Neural cell (in vitro differentiated cells): ENCODE results near the gene VAMP5. TPM values are rescaled to one million over a fixed set of nuclear protein-coding genes. Genes with fewer than 3 reads are reported as not detected.
A peak's percentile ranks its signal among the peaks of the same experiment; 100 is the strongest.

Source experiments
- H2AFZ ChIP-seq: fragments of 200-600, 300-800 bp; sonication (generic), shearing (Covaris generic); 2 replicates; pipeline ENCODE4 v1.6.0; 2014; ENCODE audit warnings: low read depth, mild to moderate bottlenecking, antibody characterized with exemption, low read length, moderate library complexity
- H3F3A ChIP-seq: fragments of 200-600 bp; shearing (Covaris generic); 2 replicates; pipeline ENCODE4 v1.6.1; 2016; ENCODE audit warnings: mild to moderate bottlenecking, moderate library complexity, mixed read lengths, antibody characterized with exemption, low read length; ENCODE audit not compliant: insufficient read depth, poor library complexity, severe bottlenecking
- H3K27ac ChIP-seq: fragments of 200-600, 300-800 bp; sonication (generic), shearing (Covaris generic); 2 replicates; pipeline ENCODE4 v1.5.1; 2014; ENCODE audit warnings: mild to moderate bottlenecking, low read length, moderate library complexity
- H3K27me3 ChIP-seq: fragments of 300-800, 200-600 bp; sonication (generic), shearing (Covaris generic); 2 replicates; pipeline ENCODE4 v1.6.0; 2014; ENCODE audit warnings: mild to moderate bottlenecking, low read depth, low read length, moderate library complexity; ENCODE audit not compliant: insufficient read depth
- H3K36me3 ChIP-seq: fragments of 300-800, 200-600 bp; sonication (generic), shearing (Covaris generic); 2 replicates; pipeline ENCODE4 v1.5.1; 2014; ENCODE audit warnings: mild to moderate bottlenecking, antibody characterized with exemption, low read length, moderate library complexity; ENCODE audit not compliant: insufficient read depth
- H3K4me2 ChIP-seq: fragments of 300-800, 200-600 bp; sonication (generic), shearing (Covaris generic); 2 replicates; pipeline ENCODE4 v1.6.0; 2014; ENCODE audit warnings: mild to moderate bottlenecking, low read length
- H3K4me3 ChIP-seq: fragments of 300-800, 200-600 bp; sonication (generic), shearing (Covaris generic); 2 replicates; pipeline ENCODE4 v1.5.1; 2014; ENCODE audit warnings: mild to moderate bottlenecking, low read length, moderate library complexity
- H3K79me2 ChIP-seq: fragments of 200-600 bp; shearing (Covaris generic); replicated peaks from 2 replicates; pipeline ENCODE4 v1.6.0; 2014; ENCODE audit warnings: mild to moderate bottlenecking, low read length, moderate library complexity; ENCODE audit not compliant: insufficient read depth
- H3K9ac ChIP-seq: fragments of 300-800, 200-600 bp; sonication (generic), shearing (Covaris generic); 2 replicates; pipeline ENCODE4 v1.6.1; 2016; ENCODE audit warnings: mild to moderate bottlenecking, low read length, mixed read lengths
- H3K9me2 ChIP-seq: fragments of 200-600 bp; shearing (Covaris generic); 2 replicates; pipeline ENCODE4 v1.6.1; 2016; ENCODE audit warnings: mild to moderate bottlenecking, low read length, mixed read lengths; ENCODE audit not compliant: insufficient read depth
- H3K9me3 ChIP-seq: fragments of 200-600, 300-800 bp; sonication (generic), shearing (Covaris generic); 2 replicates; pipeline ENCODE4 v1.6.1; 2016; ENCODE audit warnings: mild to moderate bottlenecking, mixed run types, low read length, moderate library complexity, mixed read lengths
- H4K20me1 ChIP-seq: fragments of 200-600 bp; shearing (Covaris generic); 2 replicates; pipeline ENCODE4 v1.6.1; 2016; ENCODE audit warnings: mild to moderate bottlenecking, mixed run types; ENCODE audit not compliant: insufficient read depth
- EP300 ChIP-seq: fragments of 450-650 bp; conservative IDR thresholded peaks from 2 replicates; pipeline ENCODE4 v1.6.1; 2014; ENCODE audit warnings: antibody characterized with exemption, mild to moderate bottlenecking, moderate library complexity; ENCODE audit not compliant: poor library complexity, severe bottlenecking
- EZH2 ChIP-seq: fragments of 200-600, 300-800 bp; shearing (Covaris generic), sonication (generic); IDR thresholded peaks from 2 replicates; pipeline ENCODE4 v1.6.1; 2014; ENCODE audit warnings: antibody characterized with exemption, low read length, borderline replicate concordance, mild to moderate bottlenecking; ENCODE audit not compliant: insufficient read depth, poor library complexity, severe bottlenecking
- MXI1 ChIP-seq: fragments of 450-650 bp; conservative IDR thresholded peaks from 2 replicates; pipeline ENCODE4 v1.6.1; 2014; ENCODE audit warnings: antibody characterized with exemption, mild to moderate bottlenecking; ENCODE audit not compliant: poor library complexity, severe bottlenecking
- POLR2AphosphoS5 ChIP-seq: IDR thresholded peaks from 2 replicates; pipeline ENCODE4 v1.6.1; 2012
- RAD21 ChIP-seq: fragments of 450-650 bp; conservative IDR thresholded peaks from 2 replicates; pipeline ENCODE4 v1.6.1; 2014; ENCODE audit warnings: antibody characterized with exemption, mild to moderate bottlenecking, moderate library complexity
- SMC3 ChIP-seq: fragments of 450-650 bp; conservative IDR thresholded peaks from 2 replicates; pipeline ENCODE4 v1.6.1; 2014; ENCODE audit warnings: antibody characterized with exemption, mild to moderate bottlenecking, moderate library complexity; ENCODE audit not compliant: poor library complexity
- TAF1 ChIP-seq: IDR thresholded peaks from 2 replicates; pipeline ENCODE4 v1.6.1; 2012; ENCODE audit warnings: low read depth
- polyA plus RNA-seq: library from polyadenylated mRNA; depleted of rRNA; stranded (reverse); fragments of >200 nt; gene quantifications from 2 replicates; pipeline ENCODE4 v1.2.3, GENCODE V29; 2014
- TF ChIP-seq, protein P1 (sequence below): IDR thresholded peaks from 2 replicates; pipeline ENCODE4 v1.6.1; 2012; ENCODE audit warnings: borderline replicate concordance
- TF ChIP-seq, protein P2 (sequence below): fragments of 450-650 bp; IDR thresholded peaks from 2 replicates; pipeline ENCODE4 v1.5.1; 2014; ENCODE audit warnings: antibody characterized with exemption, mild to moderate bottlenecking, moderate library complexity; ENCODE audit not compliant: poor library complexity, severe bottlenecking

VAMP5 gene
- polyA plus RNA-seq, 1 donor from 2014 or later, result not detected

DNA sequence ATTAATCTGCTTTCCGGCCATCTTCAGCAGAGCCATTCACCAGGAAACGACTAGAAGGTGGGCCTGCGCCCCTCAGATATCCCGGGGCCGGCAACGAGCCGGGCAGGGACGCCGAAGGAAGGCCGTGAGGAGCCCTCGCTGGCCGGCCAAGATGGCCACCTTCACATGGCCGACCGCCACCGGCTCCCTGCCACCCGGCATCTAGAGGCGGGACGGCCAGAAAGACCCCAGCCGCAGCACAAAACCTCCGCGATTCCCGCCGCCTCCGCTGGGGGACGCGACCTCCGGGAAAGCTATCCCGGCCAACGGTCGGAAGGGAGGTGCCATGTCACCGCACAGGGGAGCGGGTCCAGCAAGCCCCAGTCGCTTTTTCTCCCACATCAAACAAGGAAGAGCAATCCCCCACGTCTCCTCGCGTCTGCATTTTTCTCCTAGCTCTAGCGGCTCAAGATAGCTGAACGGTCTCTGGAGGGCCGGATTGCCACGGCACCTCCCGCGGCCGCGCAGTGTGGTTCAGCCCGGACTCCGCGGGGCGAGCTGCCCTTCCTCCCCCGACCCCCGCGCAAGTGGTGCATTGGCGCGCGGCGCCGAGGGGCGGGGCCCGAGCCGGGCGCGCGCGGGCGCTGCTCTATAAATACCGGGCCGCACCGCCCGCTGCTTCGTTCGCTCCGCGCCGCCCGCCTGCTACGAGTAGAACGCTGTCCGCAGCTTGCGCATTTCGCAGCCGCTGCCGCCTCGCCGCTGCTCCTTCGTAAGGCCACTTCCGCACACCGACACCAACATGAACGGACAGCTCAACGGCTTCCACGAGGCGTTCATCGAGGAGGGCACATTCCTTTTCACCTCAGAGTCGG is 45.5 kb upstream of the VAMP5 start, which contains the start of gene MAT2A:
MAT2A (plus strand) TSS at position 662 of the 854 bp plus-strand sequence; CDS start at position 782, 120 bp downstream.
- peak; percentile 75 for TF ChIP-seq SMC3
- TF ChIP-seq, protein P1, sequence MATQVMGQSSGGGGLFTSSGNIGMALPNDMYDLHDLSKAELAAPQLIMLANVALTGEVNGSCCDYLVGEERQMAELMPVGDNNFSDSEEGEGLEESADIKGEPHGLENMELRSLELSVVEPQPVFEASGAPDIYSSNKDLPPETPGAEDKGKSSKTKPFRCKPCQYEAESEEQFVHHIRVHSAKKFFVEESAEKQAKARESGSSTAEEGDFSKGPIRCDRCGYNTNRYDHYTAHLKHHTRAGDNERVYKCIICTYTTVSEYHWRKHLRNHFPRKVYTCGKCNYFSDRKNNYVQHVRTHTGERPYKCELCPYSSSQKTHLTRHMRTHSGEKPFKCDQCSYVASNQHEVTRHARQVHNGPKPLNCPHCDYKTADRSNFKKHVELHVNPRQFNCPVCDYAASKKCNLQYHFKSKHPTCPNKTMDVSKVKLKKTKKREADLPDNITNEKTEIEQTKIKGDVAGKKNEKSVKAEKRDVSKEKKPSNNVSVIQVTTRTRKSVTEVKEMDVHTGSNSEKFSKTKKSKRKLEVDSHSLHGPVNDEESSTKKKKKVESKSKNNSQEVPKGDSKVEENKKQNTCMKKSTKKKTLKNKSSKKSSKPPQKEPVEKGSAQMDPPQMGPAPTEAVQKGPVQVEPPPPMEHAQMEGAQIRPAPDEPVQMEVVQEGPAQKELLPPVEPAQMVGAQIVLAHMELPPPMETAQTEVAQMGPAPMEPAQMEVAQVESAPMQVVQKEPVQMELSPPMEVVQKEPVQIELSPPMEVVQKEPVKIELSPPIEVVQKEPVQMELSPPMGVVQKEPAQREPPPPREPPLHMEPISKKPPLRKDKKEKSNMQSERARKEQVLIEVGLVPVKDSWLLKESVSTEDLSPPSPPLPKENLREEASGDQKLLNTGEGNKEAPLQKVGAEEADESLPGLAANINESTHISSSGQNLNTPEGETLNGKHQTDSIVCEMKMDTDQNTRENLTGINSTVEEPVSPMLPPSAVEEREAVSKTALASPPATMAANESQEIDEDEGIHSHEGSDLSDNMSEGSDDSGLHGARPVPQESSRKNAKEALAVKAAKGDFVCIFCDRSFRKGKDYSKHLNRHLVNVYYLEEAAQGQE, result peak; percentile 74
- no peak for TF ChIP-seq MXI1
- no peak for TF ChIP-seq EZH2
- peak; percentile 93 for TF ChIP-seq TAF1
- TF ChIP-seq RAD21, result peak; percentile 67
- TF ChIP-seq POLR2AphosphoS5, result peak; percentile 97
- TF ChIP-seq, protein P2, sequence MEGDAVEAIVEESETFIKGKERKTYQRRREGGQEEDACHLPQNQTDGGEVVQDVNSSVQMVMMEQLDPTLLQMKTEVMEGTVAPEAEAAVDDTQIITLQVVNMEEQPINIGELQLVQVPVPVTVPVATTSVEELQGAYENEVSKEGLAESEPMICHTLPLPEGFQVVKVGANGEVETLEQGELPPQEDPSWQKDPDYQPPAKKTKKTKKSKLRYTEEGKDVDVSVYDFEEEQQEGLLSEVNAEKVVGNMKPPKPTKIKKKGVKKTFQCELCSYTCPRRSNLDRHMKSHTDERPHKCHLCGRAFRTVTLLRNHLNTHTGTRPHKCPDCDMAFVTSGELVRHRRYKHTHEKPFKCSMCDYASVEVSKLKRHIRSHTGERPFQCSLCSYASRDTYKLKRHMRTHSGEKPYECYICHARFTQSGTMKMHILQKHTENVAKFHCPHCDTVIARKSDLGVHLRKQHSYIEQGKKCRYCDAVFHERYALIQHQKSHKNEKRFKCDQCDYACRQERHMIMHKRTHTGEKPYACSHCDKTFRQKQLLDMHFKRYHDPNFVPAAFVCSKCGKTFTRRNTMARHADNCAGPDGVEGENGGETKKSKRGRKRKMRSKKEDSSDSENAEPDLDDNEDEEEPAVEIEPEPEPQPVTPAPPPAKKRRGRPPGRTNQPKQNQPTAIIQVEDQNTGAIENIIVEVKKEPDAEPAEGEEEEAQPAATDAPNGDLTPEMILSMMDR, result peak; percentile 95
- peak; percentile 75 for TF ChIP-seq EP300
- Histone ChIP-seq H3K27me3 (no peaks in the 10 kb centered on the region), H3K36me3 (peaks cover 15% of the 10 kb centered on the region), H4K20me1 (peaks cover 23% of the 10 kb centered on the region), H2AFZ (peak within 1 kb of the TSS; percentile 74), H3K79me2 (peaks cover 39% of the 10 kb centered on the region), H3K9me3 (no peaks in the 10 kb centered on the region), H3K27ac (peak within 1 kb of the TSS; percentile 98), H3K9me2 (no peaks in the 10 kb centered on the region), H3K9ac (peak within 1 kb of the TSS; percentile 99), H3K4me2 (peak within 1 kb of the TSS; percentile 87), H3F3A (peaks cover 6% of the 10 kb centered on the region), H3K4me3 (peak within 1 kb of the TSS; percentile 91)

DNA sequence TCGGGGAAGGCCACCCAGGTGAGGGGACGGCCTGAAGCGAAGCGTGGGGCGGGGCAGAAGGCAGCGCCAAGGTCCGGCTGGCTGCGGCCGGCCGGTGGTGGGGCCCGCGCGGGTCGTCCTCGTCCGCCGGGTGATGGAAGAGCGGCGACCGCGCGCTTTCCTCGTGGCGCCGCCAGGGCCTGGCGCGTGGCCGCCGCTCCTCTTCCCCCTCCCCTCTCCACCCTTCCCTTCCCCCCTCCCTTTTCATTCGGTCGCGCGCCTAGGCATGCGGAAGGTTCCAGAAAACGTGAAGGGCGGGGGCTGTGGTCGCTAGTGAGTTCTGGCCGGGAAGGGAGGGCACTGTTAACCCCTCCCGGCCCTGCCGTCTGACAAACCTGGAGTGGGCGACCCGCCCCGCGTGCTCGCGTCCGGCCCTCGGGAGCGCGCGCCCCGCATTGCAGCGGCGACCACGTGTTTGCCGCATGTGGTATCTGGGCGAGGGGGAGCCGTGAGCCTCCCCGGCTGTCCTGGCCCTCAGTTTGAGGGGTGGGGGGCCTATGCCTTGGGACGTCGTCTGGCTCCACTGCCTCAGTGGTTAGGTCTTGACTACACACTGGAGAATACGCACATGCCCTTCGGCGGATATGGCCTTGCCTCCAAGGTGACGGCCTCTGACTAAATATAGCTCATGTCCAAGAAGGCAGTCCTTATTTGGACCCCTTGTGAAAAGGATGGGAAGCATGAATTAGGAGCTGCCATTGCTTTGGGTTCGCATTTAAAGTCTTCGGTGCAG is 44.7 kb upstream of the VAMP5 start:
- H3K4me2 ChIP-seq, result peak overlapping the region; percentile 85
- H4K20me1 ChIP-seq, result peaks cover 23% of the 10 kb centered on the region
- H3K27me3 ChIP-seq, result no peaks in the 10 kb centered on the region

More for the DNA sequence above, 44.7 kb upstream of the VAMP5 start:
- H3K9me3 ChIP-seq, result no peaks in the 10 kb centered on the region
- peak overlapping the region; percentile 91 for H3K4me3 ChIP-seq
- TF ChIP-seq EZH2 (no peak), TAF1 (peak; percentile 13), POLR2AphosphoS5 (peak; percentile 21), EP300 (no peak), MXI1 (peak; percentile 100), RAD21 (no peak), SMC3 (no peak)
- TF ChIP-seq, protein P1, result peak; percentile 3
- TF ChIP-seq, protein P2, result no peak
- peaks cover 6% of the 10 kb centered on the region for H3F3A ChIP-seq
- no peaks in the 10 kb centered on the region for H3K9me2 ChIP-seq
- peak overlapping the region; percentile 99 for H3K9ac ChIP-seq
- peak overlapping the region; percentile 98 for H3K27ac ChIP-seq
- H3K79me2 ChIP-seq, result peaks cover 39% of the 10 kb centered on the region
- no peak overlapping the region for H2AFZ ChIP-seq
- peaks cover 17% of the 10 kb centered on the region for H3K36me3 ChIP-seq
